A673 (cell line): ENCODE measurements around the gene KRT2. TPM values are rescaled to one million over a fixed set of nuclear protein-coding genes. Genes with fewer than 3 reads are reported as not detected.

ENCODE experiments used
- BruUV-seq: library from RNA; stranded (reverse); fragments of 400-500 nt; replicated peaks from 2 replicates; lab custom pipeline; 2021; lab: Mats Ljungman, UMichigan
- CTCF ChIA-PET: fragments of 300-600 bp; sonication (Branson Sonifier 250); formaldehyde crosslinking; loops from one replicate; lab custom pipeline; 2022; ENCODE audit warnings: antibody characterized with exemption; lab: Charles Lee
- POLR2A ChIA-PET: fragments of 300-600 bp; sonication (Branson Sonifier 250); formaldehyde crosslinking; loops from one replicate; lab custom pipeline; 2022; ENCODE audit warnings: antibody characterized with exemption; ENCODE audit not compliant: low non-redundant PET; lab: Charles Lee
- DNase-seq: peaks from one replicate; pipeline ENCODE4 v3.0.0-alpha.2; 2015; ENCODE audit warnings: low spot score
- H3K27ac ChIP-seq: fragments of 200-600 bp; sonication (generic); 2 replicates; pipeline ENCODE4 v1.5.1; 2016; ENCODE audit warnings: mixed run types, low read depth, mild to moderate bottlenecking, mixed read lengths, antibody characterized with exemption, low read length; ENCODE audit not compliant: poor library complexity, severe bottlenecking
- H3K27me3 ChIP-seq: fragments of 200-600 bp; sonication (generic); replicated peaks from 2 replicates; pipeline ENCODE4 v1.6.1; 2017; ENCODE audit warnings: mixed run types, low read depth, mild to moderate bottlenecking, mixed read lengths, antibody characterized with exemption, low read length; ENCODE audit not compliant: insufficient read depth, poor library complexity
- H3K36me3 ChIP-seq: fragments of 200-600 bp; sonication (generic); 2 replicates; pipeline ENCODE4 v1.6.1; 2016; ENCODE audit warnings: mixed run types, mild to moderate bottlenecking, mixed read lengths, antibody characterized with exemption, low read length; ENCODE audit not compliant: insufficient read depth, poor library complexity, severe bottlenecking
- H3K4me1 ChIP-seq: fragments of 200-600 bp; sonication (generic); 2 replicates; pipeline ENCODE4 v1.6.1; 2017; ENCODE audit warnings: mixed run types, mild to moderate bottlenecking, mixed read lengths, antibody characterized with exemption, low read length; ENCODE audit not compliant: insufficient read depth, poor library complexity, severe bottlenecking
- H3K4me3 ChIP-seq: fragments of 200-600 bp; sonication (generic); 2 replicates; pipeline ENCODE4 v1.5.1; 2016; ENCODE audit warnings: low read depth, mixed run types, mild to moderate bottlenecking, mixed read lengths, low read length; ENCODE audit not compliant: poor library complexity, severe bottlenecking
- H3K9me3 ChIP-seq: fragments of 200-600 bp; sonication (generic); 2 replicates; pipeline ENCODE4 v1.6.1; 2016; ENCODE audit warnings: mixed run types, low read depth, mild to moderate bottlenecking, mixed read lengths, antibody characterized with exemption, low read length; ENCODE audit not compliant: poor library complexity, severe bottlenecking
- EZH2 ChIP-seq: fragments of 200-600 bp; sonication (generic); IDR thresholded peaks from 2 replicates; pipeline ENCODE4 v1.6.1; 2017; ENCODE audit warnings: borderline replicate concordance, low read depth, mild to moderate bottlenecking, mixed read lengths, antibody characterized with exemption, low read length; ENCODE audit not compliant: poor library complexity, severe bottlenecking
- intact Hi-C: fragments of 100-400 bp; cut with micrococcal nuclease; formaldehyde crosslinking; loops from one replicate; pipeline ENCODE4 v1.10.0; 2022; ENCODE audit not compliant: unreplicated experiment
- total RNA-seq: library from RNA; stranded (reverse); gene quantifications from 2 replicates; pipeline ENCODE4 v1.2.3, GENCODE V29; 2021
- TF ChIP-seq, protein P1 (sequence below): fragments of 300-800, 200-600 bp; sonication (generic); conservative IDR thresholded peaks from 2 replicates; pipeline ENCODE4 v1.5.1; 2017; ENCODE audit warnings: low read depth, mild to moderate bottlenecking, antibody characterized with exemption, low read length, moderate library complexity, mixed read lengths

Gene KRT2
- total RNA-seq, 1 experiment from 2014 or later = not detected

DNA sequence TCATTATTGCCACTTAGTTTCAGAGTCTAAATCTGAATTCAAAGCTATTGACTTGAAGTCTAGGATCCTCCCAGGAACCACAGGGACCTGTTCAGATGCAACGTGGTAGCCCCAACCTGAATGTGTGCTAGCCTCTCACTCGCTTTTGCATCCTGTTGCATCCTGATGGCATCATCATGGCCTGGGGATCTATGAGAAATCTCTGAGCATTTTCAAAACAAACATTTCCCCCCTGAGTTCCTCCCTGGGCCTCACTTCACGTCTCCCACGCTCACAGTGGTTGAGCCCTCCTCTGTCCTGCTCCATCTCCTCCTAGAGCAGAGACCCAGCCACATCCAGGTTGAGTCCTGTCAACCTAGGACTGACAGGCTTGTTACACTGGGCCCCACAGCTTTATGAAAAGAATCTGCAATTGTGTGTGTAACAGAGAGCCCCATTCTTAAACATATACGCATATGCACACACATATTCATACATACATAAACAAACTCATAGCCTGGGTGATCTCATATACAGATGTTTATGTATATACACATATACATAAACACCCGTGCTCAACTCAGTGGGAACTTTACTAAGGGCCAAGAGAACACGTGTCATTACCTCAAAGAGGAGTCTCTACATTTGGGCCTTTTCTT lies 45.3 kb downstream of the KRT2 start:
- Histone ChIP-seq H3K4me1 (peaks cover 6% of the 10 kb centered on the region), H3K36me3 (no peaks in the 10 kb centered on the region), H3K4me3 (no peak overlapping the region), H3K27me3 (peaks cover 12% of the 10 kb centered on the region), H3K9me3 (no peaks in the 10 kb centered on the region), H3K27ac (no peak overlapping the region)
- BruUV-seq = no TSS peak
- DNase-seq = no peak
- POLR2A ChIA-PET = no interaction called here
- no peak for TF ChIP-seq EZH2
- TF ChIP-seq, protein P1, sequence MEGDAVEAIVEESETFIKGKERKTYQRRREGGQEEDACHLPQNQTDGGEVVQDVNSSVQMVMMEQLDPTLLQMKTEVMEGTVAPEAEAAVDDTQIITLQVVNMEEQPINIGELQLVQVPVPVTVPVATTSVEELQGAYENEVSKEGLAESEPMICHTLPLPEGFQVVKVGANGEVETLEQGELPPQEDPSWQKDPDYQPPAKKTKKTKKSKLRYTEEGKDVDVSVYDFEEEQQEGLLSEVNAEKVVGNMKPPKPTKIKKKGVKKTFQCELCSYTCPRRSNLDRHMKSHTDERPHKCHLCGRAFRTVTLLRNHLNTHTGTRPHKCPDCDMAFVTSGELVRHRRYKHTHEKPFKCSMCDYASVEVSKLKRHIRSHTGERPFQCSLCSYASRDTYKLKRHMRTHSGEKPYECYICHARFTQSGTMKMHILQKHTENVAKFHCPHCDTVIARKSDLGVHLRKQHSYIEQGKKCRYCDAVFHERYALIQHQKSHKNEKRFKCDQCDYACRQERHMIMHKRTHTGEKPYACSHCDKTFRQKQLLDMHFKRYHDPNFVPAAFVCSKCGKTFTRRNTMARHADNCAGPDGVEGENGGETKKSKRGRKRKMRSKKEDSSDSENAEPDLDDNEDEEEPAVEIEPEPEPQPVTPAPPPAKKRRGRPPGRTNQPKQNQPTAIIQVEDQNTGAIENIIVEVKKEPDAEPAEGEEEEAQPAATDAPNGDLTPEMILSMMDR = no peak
- intact Hi-C loops = no loop called here
- CTCF ChIA-PET = no interaction called here

- Histone ChIP-seq H3K4me1 (peaks cover 6% of the 10 kb centered on the region), H3K9me3 (no peaks in the 10 kb centered on the region), H3K4me3 (no peak overlapping the region), H3K27ac (no peak overlapping the region), H3K36me3 (no peaks in the 10 kb centered on the region), H3K27me3 (peaks cover 18% of the 10 kb centered on the region)
- intact Hi-C loops = no loop called here
- TF ChIP-seq, protein P1 = no peak
- TF ChIP-seq EZH2 = no peak
- POLR2A ChIA-PET = no interaction called here
- no peak for DNase-seq
- BruUV-seq = no TSS peak
- CTCF ChIA-PET = no interaction called here
These were observed 45.9 kb downstream of the KRT2 start for GRCh38 chr12:52606096-52606495.

DNA sequence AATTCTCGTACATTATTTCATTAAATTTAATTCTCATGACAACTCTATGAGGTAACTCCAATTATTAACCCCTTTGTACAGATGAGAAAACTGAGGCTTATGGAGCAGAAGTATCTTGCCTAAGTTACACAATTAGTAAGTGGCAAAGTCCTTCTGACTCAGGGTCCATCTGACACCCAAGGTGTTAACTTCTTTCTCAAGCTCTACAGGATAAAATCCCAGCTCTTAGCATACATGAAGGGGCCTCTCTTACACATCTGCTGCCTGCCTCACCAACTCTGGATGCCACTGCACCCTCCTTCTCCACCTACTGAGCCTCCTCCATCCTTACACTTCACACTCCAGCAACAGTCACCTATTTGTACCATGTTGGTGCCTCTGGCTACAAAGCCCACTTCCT lies 46.5 kb downstream of the KRT2 start:
- Histone ChIP-seq H3K27ac (no peak overlapping the region), H3K27me3 (peaks cover 24% of the 10 kb centered on the region), H3K4me1 (peaks cover 6% of the 10 kb centered on the region), H3K4me3 (no peak overlapping the region), H3K36me3 (no peaks in the 10 kb centered on the region), H3K9me3 (no peaks in the 10 kb centered on the region)
- ChIA-PET POLR2A (no interaction called here), CTCF (no interaction called here)
- TF ChIP-seq EZH2 = no peak
- TF ChIP-seq, protein P1 = no peak
- intact Hi-C loops = no loop called here
- DNase-seq = no peak
- no TSS peak for BruUV-seq
